GM10248 (cell line): ENCODE measurements around the gene RPL35.

Experiments used
- CTCF ChIA-PET: fragments of 300-600 bp; sonication (Branson Sonifier 250); formaldehyde crosslinking; extraction: SDS; loops from one replicate; lab custom pipeline; 2021; ENCODE audit warnings: antibody characterized with exemption; lab: Yijun Ruan, JAX
- POLR2A ChIA-PET: fragments of 350-650 bp; sonication (Branson Sonifier 250); formaldehyde crosslinking; extraction: SDS; loops from one replicate; lab custom pipeline; 2020; ENCODE audit warnings: antibody characterized with exemption; lab: Yijun Ruan, JAX
- DNase-seq: peaks from one replicate; pipeline ENCODE4 v3.0.0; 2012; ENCODE audit errors: extremely low spot score
- TF ChIP-seq, protein P1 (sequence below): IDR thresholded peaks from 2 replicates; pipeline ENCODE4 v1.5.1; 2012; ENCODE audit warnings: mild to moderate bottlenecking, low read depth; ENCODE audit errors: extremely low read depth, missing control alignments, control extremely low read depth

Gene RPL35

DNA sequence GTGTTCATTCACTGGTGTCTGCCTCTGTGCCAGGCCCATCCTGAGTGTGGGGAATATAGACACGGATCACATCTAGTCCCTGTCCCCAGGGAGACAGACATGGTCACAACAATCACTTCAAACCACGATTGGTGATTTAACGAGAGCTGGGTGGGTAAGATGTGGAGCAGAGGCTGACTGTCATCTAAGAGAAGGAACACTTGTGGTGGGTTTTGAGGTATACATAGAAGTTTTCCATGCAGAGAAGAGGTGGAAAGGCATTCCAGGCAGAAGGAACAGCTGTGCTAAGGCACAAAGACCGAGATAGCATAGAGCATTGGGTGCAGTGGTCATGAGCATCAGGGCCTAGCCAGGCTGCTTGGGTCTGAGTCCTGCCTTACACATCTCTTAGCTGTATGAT lies 31.2 kb downstream of the RPL35 start:
- CTCF ChIA-PET: interaction anchor here (0.9 to 8.0 kb wide), 5 partner anchors 11 to 59 kb away, joined by 4 to 70 read pairs (median 9); partner anchors contain the start of gene WDR38

DNA sequence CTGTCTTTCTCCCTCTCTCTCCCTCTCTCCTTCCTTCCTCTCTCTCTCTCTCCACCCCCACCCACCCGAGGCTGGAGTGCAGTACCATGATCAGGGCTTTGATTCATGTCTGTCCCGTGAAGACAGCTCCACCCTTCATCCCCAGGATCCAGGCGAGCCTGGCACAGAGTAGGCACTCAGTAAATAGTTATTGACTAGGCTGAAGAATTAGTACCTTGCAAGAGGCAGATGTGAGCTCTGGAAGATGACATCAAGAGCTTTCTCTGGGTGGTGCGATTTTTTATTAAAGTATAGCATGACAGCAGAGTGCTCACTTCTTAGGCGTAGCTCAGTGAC lies 32.5 kb downstream of the RPL35 start:
- ChIA-PET CTCF (interaction anchor here (0.9 to 8.0 kb wide), 9 partner anchors 11 to 111 kb away, joined by 3 to 70 read pairs (median 4); partner anchors contain the start of gene WDR38), POLR2A (no interaction called here)
- DNase-seq: no peak
- TF ChIP-seq, protein P1, sequence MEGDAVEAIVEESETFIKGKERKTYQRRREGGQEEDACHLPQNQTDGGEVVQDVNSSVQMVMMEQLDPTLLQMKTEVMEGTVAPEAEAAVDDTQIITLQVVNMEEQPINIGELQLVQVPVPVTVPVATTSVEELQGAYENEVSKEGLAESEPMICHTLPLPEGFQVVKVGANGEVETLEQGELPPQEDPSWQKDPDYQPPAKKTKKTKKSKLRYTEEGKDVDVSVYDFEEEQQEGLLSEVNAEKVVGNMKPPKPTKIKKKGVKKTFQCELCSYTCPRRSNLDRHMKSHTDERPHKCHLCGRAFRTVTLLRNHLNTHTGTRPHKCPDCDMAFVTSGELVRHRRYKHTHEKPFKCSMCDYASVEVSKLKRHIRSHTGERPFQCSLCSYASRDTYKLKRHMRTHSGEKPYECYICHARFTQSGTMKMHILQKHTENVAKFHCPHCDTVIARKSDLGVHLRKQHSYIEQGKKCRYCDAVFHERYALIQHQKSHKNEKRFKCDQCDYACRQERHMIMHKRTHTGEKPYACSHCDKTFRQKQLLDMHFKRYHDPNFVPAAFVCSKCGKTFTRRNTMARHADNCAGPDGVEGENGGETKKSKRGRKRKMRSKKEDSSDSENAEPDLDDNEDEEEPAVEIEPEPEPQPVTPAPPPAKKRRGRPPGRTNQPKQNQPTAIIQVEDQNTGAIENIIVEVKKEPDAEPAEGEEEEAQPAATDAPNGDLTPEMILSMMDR: no peak

More for the DNA sequence above, 31.2 kb downstream of the RPL35 start:
- no peak for DNase-seq
- TF ChIP-seq, protein P1: no peak
- POLR2A ChIA-PET: no interaction called here

DNA sequence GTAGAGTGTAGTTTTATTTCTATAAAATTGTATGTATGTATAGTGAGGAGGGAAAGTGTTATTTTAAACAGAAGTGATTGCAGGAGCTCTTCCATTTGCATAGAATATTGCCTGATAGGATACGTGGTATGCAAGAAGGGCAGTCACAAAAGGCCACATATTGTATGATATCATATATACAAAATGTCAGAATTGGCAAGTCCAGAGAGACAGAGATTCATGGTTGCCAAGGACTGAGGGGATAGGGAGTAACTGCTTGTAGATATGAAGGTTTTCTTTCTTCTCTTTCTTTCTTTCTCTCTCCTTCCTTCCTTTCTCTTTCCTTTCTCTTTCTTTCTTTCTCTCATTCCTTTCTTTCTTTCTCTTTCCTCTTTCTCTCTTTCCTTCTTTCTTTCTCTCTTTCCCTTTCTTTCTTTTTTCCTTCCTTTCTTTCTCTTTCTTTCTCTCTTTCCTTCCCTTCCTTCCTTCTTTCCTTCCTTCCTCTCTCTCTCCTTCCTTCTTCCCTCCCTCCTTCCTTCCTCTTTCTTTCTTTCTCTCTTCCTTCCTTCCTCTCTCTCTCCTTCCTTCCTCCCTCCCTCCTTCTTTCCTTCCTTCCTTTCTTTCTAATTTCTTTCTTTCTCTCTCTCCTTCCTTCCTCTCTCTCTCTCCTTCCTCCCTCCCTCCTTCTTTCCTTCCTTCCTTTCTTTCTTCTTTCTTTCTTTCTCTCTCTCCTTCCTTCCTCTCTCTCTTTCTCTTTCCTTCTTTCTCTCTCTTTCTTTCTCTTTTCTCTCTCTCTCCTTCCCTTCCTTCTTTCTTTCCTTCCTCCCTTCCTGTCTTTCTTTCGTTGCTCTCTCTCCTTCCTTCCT lies 33.0 kb downstream of the RPL35 start:
- TF ChIP-seq, protein P1: no peak
- ChIA-PET CTCF (interaction anchor here (0.7 to 8.0 kb wide), 7 partner anchors 10 to 111 kb away, joined by 3 to 70 read pairs (median 3); partner anchors contain the start of gene WDR38), POLR2A (interaction anchor here (0.5 kb wide), 1 partner anchor 26 kb away, joined by 3 read pairs; no protein-coding TSS in a partner anchor)

DNA sequence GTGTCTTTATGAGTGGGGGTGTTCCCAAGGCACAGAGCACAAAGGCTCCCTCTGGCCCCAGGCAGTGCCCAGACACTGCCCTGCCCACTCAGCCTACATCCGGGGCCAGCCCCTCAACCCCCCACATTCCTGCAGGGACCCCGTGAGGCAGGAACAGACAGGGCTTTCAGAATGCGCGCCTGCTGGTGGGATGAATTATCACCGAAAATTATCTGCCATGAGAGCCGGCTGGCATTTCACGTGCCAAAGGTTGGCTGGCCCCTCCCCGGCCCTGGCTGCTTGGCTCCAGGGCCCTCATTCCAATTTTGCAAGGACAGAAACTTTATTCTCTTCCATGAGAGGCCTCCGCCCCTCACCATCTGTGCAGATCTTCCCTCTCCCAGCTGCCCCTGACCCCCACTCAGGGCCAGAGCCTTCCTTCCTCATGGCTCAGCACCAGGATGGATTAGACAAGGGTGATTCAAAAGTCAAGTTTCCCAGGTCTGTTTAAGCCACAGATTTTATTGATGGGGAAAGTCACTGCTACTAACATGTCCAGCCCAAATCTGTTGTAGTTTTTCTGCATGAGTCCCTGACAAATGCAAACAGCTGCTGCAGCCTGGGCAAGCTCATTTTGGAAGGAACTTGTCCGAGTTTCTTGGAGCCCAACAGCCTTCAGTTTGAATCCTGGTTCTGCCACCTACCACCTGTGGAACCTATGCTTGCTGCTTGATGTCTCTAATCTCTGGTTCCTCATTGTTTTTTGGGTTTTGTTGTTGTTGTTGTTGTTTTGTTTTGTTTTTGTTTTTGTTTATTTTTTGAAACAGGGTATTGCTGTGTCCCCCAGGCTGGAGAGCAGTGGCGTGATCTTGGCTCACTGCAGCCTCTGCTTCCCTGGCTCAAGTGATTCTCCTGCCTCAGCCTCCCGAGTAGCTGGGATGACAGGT lies 40.8 kb downstream of the RPL35 start:
- TF ChIP-seq, protein P1: no peak
- ChIA-PET CTCF (interaction anchor here (0.6 to 1.3 kb wide), 2 partner anchors 12 to 50 kb away, joined by 3 read pairs; partner anchors contain the start of gene NR6A1), POLR2A (no interaction called here)
- no peak for DNase-seq

More for the DNA sequence above, 33.0 kb downstream of the RPL35 start:
- DNase-seq: no peak

DNA sequence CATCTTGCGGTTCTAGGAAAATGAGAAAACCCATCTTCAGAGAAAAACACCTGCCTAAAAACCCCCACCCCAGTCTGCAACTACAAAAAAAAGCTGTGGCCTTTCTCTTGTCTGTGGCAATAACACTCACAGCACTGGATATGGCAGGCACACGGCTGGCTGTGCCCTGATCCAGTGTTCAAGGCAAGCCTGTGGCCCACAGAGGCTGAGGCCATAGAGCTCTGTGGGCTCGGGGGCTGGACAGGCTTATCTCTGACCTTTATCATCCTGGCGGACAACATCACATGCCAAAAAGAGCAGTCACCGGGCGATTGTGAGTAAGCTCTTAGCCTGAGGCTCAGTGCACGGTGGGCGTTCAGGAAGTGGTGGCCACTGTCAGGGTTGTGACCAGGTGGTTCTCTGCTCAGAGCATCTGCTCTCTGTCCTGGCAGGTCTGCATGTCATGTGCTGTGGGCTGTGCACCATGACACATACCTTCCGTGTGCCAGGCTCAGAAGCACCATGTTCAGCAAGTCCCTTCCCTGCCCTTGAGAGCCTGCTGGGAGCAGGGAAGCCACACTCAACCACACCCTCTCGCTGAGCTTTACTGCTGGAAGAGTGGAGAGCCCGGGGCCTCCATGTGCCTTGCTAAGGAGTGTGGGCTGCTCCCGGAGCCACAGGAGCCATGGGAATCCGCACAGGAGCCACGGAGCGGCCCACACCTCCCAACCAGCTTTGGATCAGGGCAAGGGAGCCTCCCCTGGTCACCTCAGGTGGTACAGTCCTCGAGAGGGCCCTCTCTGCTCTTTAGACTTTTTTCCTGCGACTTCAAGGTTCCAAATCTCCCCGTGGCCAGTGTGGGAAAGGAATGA lies 43.1 kb downstream of the RPL35 start:
- DNase-seq: no peak
- POLR2A ChIA-PET: interaction anchor here (0.5 to 0.6 kb wide), 2 partner anchors 27 to 413 kb away, joined by 5 to 6 read pairs; no protein-coding TSS in a partner anchor
- TF ChIP-seq, protein P1: no peak
- CTCF ChIA-PET: interaction anchor here (1.0 to 2.2 kb wide), 11 partner anchors 9 to 44 kb away, joined by 3 to 13 read pairs (median 5); partner anchors contain the start of genes OLFML2A and WDR38
